Breast epithelium (tissue), 3 donors: ENCODE measurements around the gene EDEM1.

Experiments
- POLR2A ChIP-seq: fragments of 450-650 bp; IDR thresholded peaks from one replicate; pipeline ENCODE4 v1.6.1; 2016; ENCODE audit warnings: antibody characterized with exemption, mild to moderate bottlenecking, moderate library complexity
- POLR2AphosphoS5 ChIP-seq, 3 donors: sonication (generic); formaldehyde crosslinking; IDR thresholded peaks; one replicate each; pipeline ENCODE4 v1.6.1; 2017; ENCODE audit warnings: antibody characterized with exemption in 3 of 3
- TF ChIP-seq, protein P1 (sequence below), 3 donors: fragments of 450-650 bp; IDR thresholded peaks; one replicate each; pipeline ENCODE4 v1.5.1; 2016 to 2017; ENCODE audit warnings: antibody characterized with exemption in 3 of 3, mild to moderate bottlenecking in 3 of 3, moderate library complexity in 3 of 3

DNA sequence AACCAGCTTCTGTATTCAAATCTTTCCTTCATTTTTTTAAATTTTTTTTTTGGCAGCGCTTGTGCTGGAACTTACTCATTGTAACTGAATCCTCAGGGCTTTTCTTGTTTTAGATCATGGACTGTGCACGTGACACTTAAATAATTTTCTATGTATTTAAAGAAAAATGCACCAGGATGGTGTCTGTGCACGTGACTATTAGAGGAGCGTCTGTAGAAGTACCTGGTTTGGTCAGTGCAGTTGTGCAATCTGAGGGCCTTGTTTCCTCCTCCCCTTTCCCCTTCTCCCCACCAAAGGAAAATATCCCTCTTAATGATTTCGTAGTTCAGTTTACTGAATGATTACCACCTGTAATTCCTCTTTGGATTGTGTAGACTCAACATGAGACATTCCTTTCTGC is 31.3 kb downstream of the EDEM1 start:
- TF ChIP-seq, protein P1, sequence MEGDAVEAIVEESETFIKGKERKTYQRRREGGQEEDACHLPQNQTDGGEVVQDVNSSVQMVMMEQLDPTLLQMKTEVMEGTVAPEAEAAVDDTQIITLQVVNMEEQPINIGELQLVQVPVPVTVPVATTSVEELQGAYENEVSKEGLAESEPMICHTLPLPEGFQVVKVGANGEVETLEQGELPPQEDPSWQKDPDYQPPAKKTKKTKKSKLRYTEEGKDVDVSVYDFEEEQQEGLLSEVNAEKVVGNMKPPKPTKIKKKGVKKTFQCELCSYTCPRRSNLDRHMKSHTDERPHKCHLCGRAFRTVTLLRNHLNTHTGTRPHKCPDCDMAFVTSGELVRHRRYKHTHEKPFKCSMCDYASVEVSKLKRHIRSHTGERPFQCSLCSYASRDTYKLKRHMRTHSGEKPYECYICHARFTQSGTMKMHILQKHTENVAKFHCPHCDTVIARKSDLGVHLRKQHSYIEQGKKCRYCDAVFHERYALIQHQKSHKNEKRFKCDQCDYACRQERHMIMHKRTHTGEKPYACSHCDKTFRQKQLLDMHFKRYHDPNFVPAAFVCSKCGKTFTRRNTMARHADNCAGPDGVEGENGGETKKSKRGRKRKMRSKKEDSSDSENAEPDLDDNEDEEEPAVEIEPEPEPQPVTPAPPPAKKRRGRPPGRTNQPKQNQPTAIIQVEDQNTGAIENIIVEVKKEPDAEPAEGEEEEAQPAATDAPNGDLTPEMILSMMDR (IDR thresholded peaks at IDR 0.05), result no peak
- no peak for TF ChIP-seq POLR2A
- TF ChIP-seq POLR2AphosphoS5 (IDR thresholded peaks at IDR 0.05), result no peak
